Loucy (cell line): ENCODE results near the gene APH1A.
A peak's percentile ranks its signal among the peaks of the same experiment; 100 is the strongest.

ENCODE experiments used
- H2AFZ ChIP-seq: fragments of 200-600 bp; sonication (generic); 2 replicates; pipeline ENCODE4 v1.6.0; 2016; ENCODE audit warnings: antibody characterized with exemption, mild to moderate bottlenecking, low read length, moderate library complexity
- H3F3A ChIP-seq: fragments of 200-600 bp; 2 replicates; pipeline ENCODE4 v1.6.0; 2016; ENCODE audit warnings: antibody characterized with exemption, low read depth, mild to moderate bottlenecking
- H3K27me3 ChIP-seq: fragments of 200-600 bp; sonication (generic); 2 replicates; pipeline ENCODE4 v1.6.1; 2014; ENCODE audit warnings: low read length, mild to moderate bottlenecking; ENCODE audit not compliant: insufficient read depth, poor library complexity, severe bottlenecking
- H3K36me3 ChIP-seq: fragments of 200-600 bp; sonication (generic); 2 replicates; pipeline ENCODE4 v1.6.1; 2016; ENCODE audit warnings: low read length; ENCODE audit not compliant: insufficient read depth
- H3K4me1 ChIP-seq: fragments of 200-600 bp; sonication (generic); 2 replicates; pipeline ENCODE4 v1.5.1; 2014; ENCODE audit warnings: low read length, mild to moderate bottlenecking; ENCODE audit not compliant: insufficient read depth, poor library complexity, severe bottlenecking
- H3K4me2 ChIP-seq: fragments of 200-600 bp; sonication (generic); 2 replicates; pipeline ENCODE4 v1.6.0; 2014; ENCODE audit warnings: antibody characterized with exemption, low read length, low read depth, mild to moderate bottlenecking; ENCODE audit not compliant: poor library complexity, severe bottlenecking
- H3K4me3 ChIP-seq: fragments of 200-600 bp; sonication (generic); 2 replicates; pipeline ENCODE4 v1.5.1; 2014; ENCODE audit warnings: low read length, mild to moderate bottlenecking, mixed read lengths; ENCODE audit not compliant: poor library complexity, severe bottlenecking
- H3K79me2 ChIP-seq: fragments of 200-600 bp; sonication (generic); 2 replicates; pipeline ENCODE4 v1.6.1; 2014; ENCODE audit warnings: low read length; ENCODE audit not compliant: insufficient read depth
- H3K9ac ChIP-seq: fragments of 200-600 bp; sonication (generic); 2 replicates; pipeline ENCODE4 v1.6.0; 2014; ENCODE audit warnings: mild to moderate bottlenecking, low read depth, low read length, moderate library complexity; ENCODE audit not compliant: poor library complexity, severe bottlenecking
- H3K9me2 ChIP-seq: fragments of 200-600 bp; sonication (generic); replicated peaks from 2 replicates; pipeline ENCODE4 v1.6.1; 2016; ENCODE audit warnings: low read depth, low read length, mixed read lengths
- H3K9me3 ChIP-seq: fragments of 200-600 bp; sonication (generic); 2 replicates; pipeline ENCODE4 v1.6.1; 2014; ENCODE audit warnings: mild to moderate bottlenecking, antibody characterized with exemption, low read length, low read depth; ENCODE audit not compliant: insufficient read depth
- H4K20me1 ChIP-seq: fragments of 200-600 bp; sonication (generic); 2 replicates; pipeline ENCODE4 v1.6.0; 2014; ENCODE audit warnings: antibody characterized with exemption, low read length, mild to moderate bottlenecking; ENCODE audit not compliant: insufficient read depth, poor library complexity, severe bottlenecking
- EZH2phosphoT487 ChIP-seq: fragments of 200-600 bp; IDR thresholded peaks from 2 replicates; pipeline ENCODE4 v1.6.1; 2018; ENCODE audit warnings: antibody characterized with exemption, mild to moderate bottlenecking, moderate library complexity, borderline replicate concordance
- TF ChIP-seq, protein P1 (sequence below): fragments of 200-600 bp; sonication (generic); conservative IDR thresholded peaks from 2 replicates; pipeline ENCODE4 v1.5.1; 2014; ENCODE audit warnings: mild to moderate bottlenecking, antibody characterized with exemption, low read length

Gene APH1A

DNA sequence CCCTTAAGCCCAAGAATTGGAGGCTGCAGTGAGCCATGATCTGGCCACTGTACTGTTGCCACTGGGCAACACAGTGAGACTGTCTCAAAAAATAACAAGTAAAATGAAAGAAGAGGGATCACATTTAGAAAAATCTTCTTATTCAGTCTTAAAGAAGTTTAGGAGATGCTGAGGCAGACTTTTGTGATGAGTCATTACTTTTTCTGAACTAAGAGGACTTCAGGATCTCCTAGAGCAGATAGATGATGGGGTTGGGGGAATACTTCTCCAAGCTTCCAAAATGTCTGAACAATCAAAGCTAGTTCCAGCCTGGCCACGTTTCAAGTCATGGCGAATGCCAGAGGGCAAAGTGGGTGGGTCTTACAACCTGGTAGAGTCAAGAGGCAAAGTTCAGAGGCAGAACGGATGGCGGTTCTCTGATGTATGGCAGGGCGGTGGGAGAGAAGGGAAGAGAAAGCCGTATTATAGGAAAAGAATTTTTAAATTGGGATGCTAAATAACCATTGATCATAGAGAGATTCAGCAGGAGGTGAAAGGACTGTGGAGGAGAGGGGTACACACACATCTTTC is 11.4 kb upstream of the APH1A start:
- peak overlapping the region; percentile 100 for H3K4me2 ChIP-seq
- no peaks in the 10 kb centered on the region for H4K20me1 ChIP-seq
- H3K9ac ChIP-seq, result no peak overlapping the region
- no peaks in the 10 kb centered on the region for H3K9me2 ChIP-seq
- no peak overlapping the region for H2AFZ ChIP-seq
- TF ChIP-seq, protein P1, sequence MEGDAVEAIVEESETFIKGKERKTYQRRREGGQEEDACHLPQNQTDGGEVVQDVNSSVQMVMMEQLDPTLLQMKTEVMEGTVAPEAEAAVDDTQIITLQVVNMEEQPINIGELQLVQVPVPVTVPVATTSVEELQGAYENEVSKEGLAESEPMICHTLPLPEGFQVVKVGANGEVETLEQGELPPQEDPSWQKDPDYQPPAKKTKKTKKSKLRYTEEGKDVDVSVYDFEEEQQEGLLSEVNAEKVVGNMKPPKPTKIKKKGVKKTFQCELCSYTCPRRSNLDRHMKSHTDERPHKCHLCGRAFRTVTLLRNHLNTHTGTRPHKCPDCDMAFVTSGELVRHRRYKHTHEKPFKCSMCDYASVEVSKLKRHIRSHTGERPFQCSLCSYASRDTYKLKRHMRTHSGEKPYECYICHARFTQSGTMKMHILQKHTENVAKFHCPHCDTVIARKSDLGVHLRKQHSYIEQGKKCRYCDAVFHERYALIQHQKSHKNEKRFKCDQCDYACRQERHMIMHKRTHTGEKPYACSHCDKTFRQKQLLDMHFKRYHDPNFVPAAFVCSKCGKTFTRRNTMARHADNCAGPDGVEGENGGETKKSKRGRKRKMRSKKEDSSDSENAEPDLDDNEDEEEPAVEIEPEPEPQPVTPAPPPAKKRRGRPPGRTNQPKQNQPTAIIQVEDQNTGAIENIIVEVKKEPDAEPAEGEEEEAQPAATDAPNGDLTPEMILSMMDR, result no peak
- no peak for TF ChIP-seq EZH2phosphoT487
- no peaks in the 10 kb centered on the region for H3K27me3 ChIP-seq
- H3K79me2 ChIP-seq, result peaks cover 24% of the 10 kb centered on the region
- H3K4me1 ChIP-seq, result peaks cover 11% of the 10 kb centered on the region
- H3K4me3 ChIP-seq, result no peak overlapping the region
- no peaks in the 10 kb centered on the region for H3F3A ChIP-seq
- peaks cover 3% of the 10 kb centered on the region; the same call in 1 of the 2 replicates for H3K36me3 ChIP-seq
- H3K9me3 ChIP-seq, result no peaks in the 10 kb centered on the region

DNA sequence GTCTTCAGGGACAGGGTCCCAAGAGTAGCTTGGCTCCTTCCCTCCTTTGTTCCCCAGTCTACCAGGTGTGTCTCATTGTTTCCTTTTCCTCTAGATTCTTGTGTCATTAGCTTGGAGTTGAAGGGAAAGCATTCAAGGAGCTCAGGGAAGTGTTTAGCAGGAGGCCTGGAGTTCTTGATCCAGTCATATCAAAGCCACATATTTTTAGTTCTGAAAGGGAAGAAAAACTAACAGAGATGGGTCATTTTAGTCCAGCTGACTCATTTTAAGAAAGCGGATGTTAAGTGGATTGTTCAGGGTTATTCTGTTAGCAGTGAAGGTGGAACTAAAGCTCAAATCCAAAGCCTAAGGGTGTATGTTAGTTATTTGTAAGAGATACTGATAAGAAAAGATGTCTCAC is 4.5 kb upstream of the APH1A start:
- H3K79me2 ChIP-seq, result peaks cover 5% of the 10 kb centered on the region
- no peaks in the 10 kb centered on the region for H3K9me2 ChIP-seq
- peaks cover 20% of the 10 kb centered on the region for H3K4me1 ChIP-seq
- H3K4me3 ChIP-seq, result no peak overlapping the region
- peaks cover 4% of the 10 kb centered on the region for H3K27me3 ChIP-seq
- TF ChIP-seq, protein P1, result no peak
- TF ChIP-seq EZH2phosphoT487, result no peak
- no peaks in the 10 kb centered on the region for H3K36me3 ChIP-seq
- H3K9me3 ChIP-seq, result no peaks in the 10 kb centered on the region
- no peak overlapping the region for H2AFZ ChIP-seq
- H3K4me2 ChIP-seq, result peak overlapping the region; percentile 67
- H3F3A ChIP-seq, result no peaks in the 10 kb centered on the region
- peak overlapping the region; percentile 55 for H3K9ac ChIP-seq
- no peaks in the 10 kb centered on the region for H4K20me1 ChIP-seq

DNA sequence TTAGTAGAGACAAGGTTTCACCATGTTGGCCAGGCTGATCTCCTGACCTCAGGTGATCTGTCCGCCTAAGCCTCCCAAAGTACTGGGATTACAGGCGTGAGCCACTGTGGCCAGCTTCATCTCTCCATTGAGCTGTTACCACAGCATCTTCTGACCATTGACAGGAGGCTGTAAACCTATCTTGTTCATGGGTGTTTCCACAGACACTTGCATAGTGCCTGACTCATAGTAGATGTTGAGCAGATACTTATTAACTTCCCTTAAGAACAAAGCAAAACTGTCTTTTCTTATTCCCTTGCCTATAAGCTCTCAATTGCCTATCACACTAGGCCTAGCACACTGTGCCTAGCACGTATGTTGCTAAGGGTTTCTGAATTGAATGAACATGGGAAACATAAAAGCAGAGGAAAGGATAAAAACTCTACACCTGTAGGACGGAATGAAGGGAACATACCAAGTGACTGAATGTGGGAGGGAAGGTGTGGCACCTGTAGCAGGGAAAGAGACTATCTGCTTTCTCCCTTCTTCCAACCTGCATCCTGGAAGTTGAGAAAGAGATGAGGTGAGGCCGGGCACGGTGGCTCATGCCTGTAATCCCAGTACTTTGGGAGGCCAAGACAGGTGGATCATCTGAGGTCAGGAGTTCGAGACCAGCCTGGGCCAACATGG is 2.6 kb upstream of the APH1A start:
- Histone ChIP-seq H3F3A (no peaks in the 10 kb centered on the region), H3K4me3 (no peak overlapping the region), H3K27me3 (peaks cover 4% of the 10 kb centered on the region), H3K4me1 (peaks cover 38% of the 10 kb centered on the region), H4K20me1 (peaks cover 11% of the 10 kb centered on the region), H3K36me3 (no peaks in the 10 kb centered on the region; the same call in 1 of the 2 replicates), H3K4me2 (no peak overlapping the region), H3K9me2 (no peaks in the 10 kb centered on the region), H2AFZ (no peak overlapping the region), H3K79me2 (peaks cover 24% of the 10 kb centered on the region), H3K9me3 (no peaks in the 10 kb centered on the region), H3K9ac (no peak overlapping the region)
- TF ChIP-seq, protein P1, result no peak
- no peak for TF ChIP-seq EZH2phosphoT487
